OCI-LY3 (cell line): ENCODE data around the gene CENPB.

Experiments used
- EZH2phosphoT487 ChIP-seq: fragments of 200-600 bp; shearing (Covaris generic); IDR thresholded peaks from 2 replicates; pipeline ENCODE4 v1.6.1; 2018; ENCODE audit warnings: antibody characterized with exemption, mixed run types, low read depth
- TF ChIP-seq, protein P1 (sequence below): fragments of 200-600, 300-600 bp; sonication (generic); IDR thresholded peaks from 2 replicates; pipeline ENCODE4 v1.5.1; 2014; ENCODE audit warnings: antibody characterized with exemption, low read length, low read depth

GRCh38 chr20:3783068-3783489 lies 3.5 kb downstream of the CENPB start:
- TF ChIP-seq, protein P1, sequence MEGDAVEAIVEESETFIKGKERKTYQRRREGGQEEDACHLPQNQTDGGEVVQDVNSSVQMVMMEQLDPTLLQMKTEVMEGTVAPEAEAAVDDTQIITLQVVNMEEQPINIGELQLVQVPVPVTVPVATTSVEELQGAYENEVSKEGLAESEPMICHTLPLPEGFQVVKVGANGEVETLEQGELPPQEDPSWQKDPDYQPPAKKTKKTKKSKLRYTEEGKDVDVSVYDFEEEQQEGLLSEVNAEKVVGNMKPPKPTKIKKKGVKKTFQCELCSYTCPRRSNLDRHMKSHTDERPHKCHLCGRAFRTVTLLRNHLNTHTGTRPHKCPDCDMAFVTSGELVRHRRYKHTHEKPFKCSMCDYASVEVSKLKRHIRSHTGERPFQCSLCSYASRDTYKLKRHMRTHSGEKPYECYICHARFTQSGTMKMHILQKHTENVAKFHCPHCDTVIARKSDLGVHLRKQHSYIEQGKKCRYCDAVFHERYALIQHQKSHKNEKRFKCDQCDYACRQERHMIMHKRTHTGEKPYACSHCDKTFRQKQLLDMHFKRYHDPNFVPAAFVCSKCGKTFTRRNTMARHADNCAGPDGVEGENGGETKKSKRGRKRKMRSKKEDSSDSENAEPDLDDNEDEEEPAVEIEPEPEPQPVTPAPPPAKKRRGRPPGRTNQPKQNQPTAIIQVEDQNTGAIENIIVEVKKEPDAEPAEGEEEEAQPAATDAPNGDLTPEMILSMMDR = no peak
- TF ChIP-seq EZH2phosphoT487 = no peak
